GM12891 (cell line): ENCODE data around the gene SLC49A4.

Experiments used
- DNase-seq: peaks from one replicate; pipeline ENCODE4 v3.0.0; 2011; ENCODE audit warnings: low spot score; ENCODE audit not compliant: insufficient read length
- FAIRE-seq: peaks from 2 replicates; lab custom pipeline; 2011; peaks lifted over from hg19 to GRCh38; lab: Jason Lieb, UNC
- PAX5 ChIP-seq: IDR thresholded peaks from 2 replicates; pipeline ENCODE4 v1.6.1; 2011; ENCODE audit warnings: low read length, moderate library complexity, mild to moderate bottlenecking; ENCODE audit not compliant: insufficient read depth, severe bottlenecking
- POLR2A ChIP-seq: IDR thresholded peaks from 2 replicates; pipeline ENCODE4 v1.6.1; 2011; ENCODE audit warnings: low read depth, low read length, control low read depth
- POLR2AphosphoS5 ChIP-seq: IDR thresholded peaks from 2 replicates; pipeline ENCODE4 v1.6.1; 2011; ENCODE audit warnings: low read depth, low read length, control low read depth
- POU2F2 ChIP-seq: IDR thresholded peaks from 2 replicates; pipeline ENCODE4 v1.6.1; 2011; ENCODE audit warnings: low read depth, mild to moderate bottlenecking, control low read depth, low read length, moderate library complexity
- SPI1 ChIP-seq: IDR thresholded peaks from 2 replicates; pipeline ENCODE4 v1.6.1; 2011; ENCODE audit warnings: low read depth, low read length, control low read depth
- TAF1 ChIP-seq: IDR thresholded peaks from 2 replicates; pipeline ENCODE4 v1.6.1; 2011; ENCODE audit warnings: low read depth, low read length, control low read depth

SLC49A4 gene

DNA sequence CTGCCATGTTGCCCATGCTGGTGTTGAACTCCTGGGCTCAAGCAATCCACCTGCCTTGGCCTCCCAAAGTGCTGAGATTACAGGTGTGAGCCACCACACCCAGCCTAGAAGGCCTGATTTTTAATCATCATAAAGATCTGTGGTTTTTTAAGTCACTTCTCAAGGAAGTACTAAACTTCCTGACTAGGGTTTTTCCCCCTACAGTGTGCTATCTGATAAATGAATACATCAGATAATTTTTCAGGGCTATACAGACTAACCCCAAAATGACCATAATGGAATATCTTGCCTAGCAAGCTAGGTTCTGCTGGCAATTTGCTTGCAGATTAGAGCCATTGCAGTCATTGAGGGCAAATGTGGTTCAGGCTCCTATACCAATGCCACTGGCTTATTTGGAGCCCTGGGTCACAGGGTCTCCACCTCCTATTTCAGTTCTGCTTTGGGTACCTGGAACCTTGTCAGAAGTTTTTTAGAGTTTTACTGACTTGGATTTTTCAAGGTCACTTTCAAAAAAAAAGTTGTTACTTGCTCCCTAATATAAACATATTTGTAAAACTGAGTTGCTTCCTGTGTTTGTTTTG lies 80.8 kb downstream of the SLC49A4 start:
- DNase-seq (no peak), FAIRE-seq (no peak)
- TF ChIP-seq POLR2A (no peak), SPI1 (no peak), TAF1 (no peak), POU2F2 (no peak), PAX5 (no peak), POLR2AphosphoS5 (no peak)

DNA sequence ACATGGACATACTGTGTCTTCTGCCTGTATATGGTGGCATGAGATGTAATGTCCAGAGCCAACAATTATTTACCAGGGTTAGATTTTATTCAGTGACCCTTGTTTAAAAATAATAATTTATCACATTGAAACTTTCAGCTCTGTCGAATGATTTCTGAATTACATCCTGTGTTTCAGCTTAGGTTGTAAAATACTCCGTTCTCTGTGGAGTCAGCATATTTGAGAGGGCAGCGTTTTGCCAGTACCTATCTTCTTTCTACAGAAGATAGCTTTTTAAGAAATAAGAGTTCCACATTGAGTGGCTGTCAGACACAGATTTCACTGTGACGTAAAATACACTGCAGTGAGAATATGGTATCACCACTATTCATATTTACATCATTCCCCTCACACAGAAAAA lies 85.3 kb downstream of the SLC49A4 start:
- FAIRE-seq (no peak), DNase-seq (no peak)
- TF ChIP-seq POLR2AphosphoS5 (no peak), SPI1 (no peak), POU2F2 (no peak), TAF1 (no peak), POLR2A (no peak), PAX5 (no peak)

DNA sequence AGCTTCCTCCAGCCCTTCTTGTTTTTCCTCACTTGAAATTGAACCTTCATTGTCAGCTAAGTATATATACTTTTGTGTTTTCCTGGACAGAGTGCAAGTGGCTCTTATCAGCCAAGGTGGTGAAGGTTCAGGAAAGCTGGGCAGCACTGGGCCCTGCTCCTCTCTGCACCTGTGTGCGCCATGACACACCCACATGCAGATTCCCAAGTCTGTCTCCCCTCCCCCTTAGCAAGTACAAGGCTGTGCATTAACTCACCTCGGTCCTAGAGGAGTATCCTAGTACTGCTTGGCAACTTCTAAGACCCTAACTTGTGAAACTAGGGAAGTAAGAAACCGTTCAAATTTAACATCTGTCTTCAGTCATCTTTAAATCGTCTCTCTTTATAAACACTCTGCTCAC lies 85.8 kb downstream of the SLC49A4 start:
- no peak for DNase-seq
- FAIRE-seq = no peak
- no peak for TF ChIP-seq SPI1
- TF ChIP-seq POLR2AphosphoS5 = no peak
- no peak for TF ChIP-seq POLR2A
- TF ChIP-seq POU2F2 = no peak
- no peak for TF ChIP-seq PAX5
- no peak for TF ChIP-seq TAF1

DNA sequence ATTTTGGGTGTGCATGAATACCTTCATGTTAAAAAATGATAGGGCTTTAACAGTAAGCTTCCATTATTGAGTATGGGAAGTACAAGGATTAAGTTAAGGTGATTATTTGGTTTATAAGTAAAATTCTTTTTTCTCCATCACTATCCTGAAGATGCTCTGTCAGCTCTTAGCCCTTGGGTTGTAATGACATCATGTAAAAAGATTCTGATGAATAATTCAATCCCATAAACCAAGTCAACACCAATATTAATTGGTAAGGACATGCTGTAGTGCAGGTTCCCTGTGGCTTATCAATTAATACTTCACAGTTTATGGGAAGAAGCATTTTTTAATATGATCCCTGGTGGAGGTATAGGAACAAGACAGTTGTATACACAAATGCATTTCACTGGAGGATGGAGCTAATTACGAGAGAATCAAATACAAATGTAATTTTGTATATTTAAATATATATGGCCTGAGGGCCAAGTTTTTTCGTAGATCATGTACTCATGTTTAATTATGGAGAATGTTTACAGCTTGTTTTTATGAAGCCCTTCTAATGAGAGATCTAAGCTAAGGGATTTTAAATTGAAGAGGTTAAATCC lies 87.6 kb downstream of the SLC49A4 start:
- FAIRE-seq (no peak), DNase-seq (no peak)
- TF ChIP-seq POLR2A (no peak), POLR2AphosphoS5 (no peak), POU2F2 (no peak), PAX5 (no peak), TAF1 (no peak), SPI1 (no peak)

DNA sequence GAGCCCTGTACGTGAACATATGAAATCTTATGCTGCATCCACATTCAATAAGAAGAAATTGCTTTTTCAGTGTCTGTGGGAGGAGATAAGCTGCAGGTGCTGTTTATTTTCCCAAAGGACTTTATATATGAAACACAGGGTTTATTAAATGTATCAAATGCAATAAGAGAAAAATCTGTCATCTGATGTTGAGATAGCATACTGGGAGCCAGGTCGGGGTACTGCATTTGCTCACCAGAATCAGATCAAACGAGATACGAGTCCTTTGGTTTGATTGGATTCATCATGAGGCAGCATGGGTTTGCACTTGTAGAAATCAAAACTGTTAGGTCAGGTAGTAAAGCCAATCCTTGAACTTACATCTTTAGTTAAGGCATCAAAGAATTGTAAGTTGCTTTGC lies 91.4 kb downstream of the SLC49A4 start:
- no peak for DNase-seq
- FAIRE-seq = peak; percentile 5
- no peak for TF ChIP-seq PAX5
- no peak for TF ChIP-seq SPI1
- no peak for TF ChIP-seq POLR2A
- no peak for TF ChIP-seq POLR2AphosphoS5
- no peak for TF ChIP-seq TAF1
- no peak for TF ChIP-seq POU2F2

DNA sequence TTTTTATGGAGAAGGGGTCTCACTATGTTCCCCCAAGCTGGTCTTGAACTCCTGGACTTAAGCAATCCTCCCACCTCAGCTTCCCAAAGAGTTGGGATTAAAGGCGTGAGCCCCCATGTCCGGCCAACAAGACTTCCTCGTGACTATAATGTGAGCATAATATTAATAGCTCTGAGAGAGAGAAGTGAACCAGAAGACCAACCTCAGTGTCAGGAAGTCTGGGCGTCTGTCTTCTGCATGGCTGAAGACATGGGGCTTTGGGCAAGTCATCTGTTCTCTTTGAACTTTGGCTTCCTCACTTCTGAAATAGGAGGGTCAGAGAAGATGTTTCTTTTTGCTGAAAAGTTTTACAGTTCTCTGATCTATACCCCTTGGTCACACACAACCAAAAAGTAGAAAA lies 92.1 kb downstream of the SLC49A4 start:
- TF ChIP-seq PAX5 (no peak), SPI1 (0 out of 2 replicates have a peak, but pooled peaks have one; percentile 13), TAF1 (no peak)
- peak; percentile 56 for FAIRE-seq

DNA sequence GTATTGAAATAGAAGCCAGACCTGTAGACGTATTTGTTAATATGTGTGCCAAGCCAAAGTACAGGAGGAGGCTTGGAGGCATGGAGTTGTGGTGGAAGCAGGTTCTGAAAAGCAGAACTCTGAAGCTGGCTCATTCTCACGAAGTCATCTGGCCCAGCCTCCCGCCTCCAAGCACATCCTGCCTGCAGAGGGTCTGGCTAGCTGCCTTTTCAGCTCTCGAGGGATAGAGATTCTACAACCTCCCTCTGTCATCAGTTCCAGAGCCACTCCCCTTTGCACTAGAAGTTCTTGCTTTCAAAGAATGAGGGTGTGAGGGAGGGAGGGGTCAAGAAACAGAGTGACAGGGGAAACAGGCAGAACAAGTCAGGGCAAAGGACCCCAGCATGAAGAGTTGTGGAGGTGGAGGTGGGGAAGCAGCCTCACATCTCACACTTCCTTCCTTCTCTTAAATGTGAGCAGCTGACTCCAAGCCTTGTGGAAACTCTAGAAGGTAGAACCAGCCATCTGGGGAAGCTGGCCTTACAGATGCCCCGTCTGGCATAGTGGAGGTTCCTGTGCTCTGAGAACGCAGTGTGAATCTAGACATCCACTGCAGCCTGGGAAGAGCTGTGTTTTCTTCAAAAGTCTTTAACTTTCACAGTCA lies 95.3 kb downstream of the SLC49A4 start:
- DNase-seq (no peak), FAIRE-seq (peak; percentile 68)
- TF ChIP-seq PAX5 = no peak
- peak; percentile 59; the same call in 1 of the 2 replicates for TF ChIP-seq SPI1
- no peak for TF ChIP-seq POLR2A
- TF ChIP-seq TAF1 = no peak
- no peak for TF ChIP-seq POU2F2

More for the DNA sequence above, 92.1 kb downstream of the SLC49A4 start:
- DNase-seq = no peak

DNA sequence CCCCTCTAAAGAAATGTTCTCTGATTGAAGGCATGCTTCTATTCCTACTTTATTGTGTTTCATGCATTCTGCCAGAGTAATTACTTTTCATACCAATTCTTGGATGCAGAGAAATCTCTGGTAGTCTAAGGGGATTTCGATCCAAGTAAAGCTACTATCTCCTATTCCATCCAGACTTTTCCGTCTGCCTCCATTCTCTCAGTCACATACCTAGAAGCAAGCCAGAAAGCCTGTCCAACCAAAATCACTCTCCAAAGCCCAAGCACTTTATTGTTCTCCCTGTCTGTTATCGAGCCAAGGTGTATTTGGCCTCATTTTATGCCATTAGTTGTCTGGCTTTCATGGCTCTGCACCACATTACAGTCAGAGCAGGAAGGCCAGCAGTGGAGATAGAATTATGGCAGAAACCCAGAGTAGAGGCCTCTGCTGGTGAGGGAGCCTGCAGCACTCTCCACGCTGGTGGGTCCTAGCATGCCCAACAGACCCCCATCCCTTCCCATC lies 95.9 kb downstream of the SLC49A4 start:
- no peak for DNase-seq
- TF ChIP-seq POU2F2 = no peak
- TF ChIP-seq POLR2AphosphoS5 = no peak
- no peak for TF ChIP-seq POLR2A
- TF ChIP-seq PAX5 = no peak
- TF ChIP-seq SPI1 = no peak
- TF ChIP-seq TAF1 = no peak
- no peak for FAIRE-seq

DNA sequence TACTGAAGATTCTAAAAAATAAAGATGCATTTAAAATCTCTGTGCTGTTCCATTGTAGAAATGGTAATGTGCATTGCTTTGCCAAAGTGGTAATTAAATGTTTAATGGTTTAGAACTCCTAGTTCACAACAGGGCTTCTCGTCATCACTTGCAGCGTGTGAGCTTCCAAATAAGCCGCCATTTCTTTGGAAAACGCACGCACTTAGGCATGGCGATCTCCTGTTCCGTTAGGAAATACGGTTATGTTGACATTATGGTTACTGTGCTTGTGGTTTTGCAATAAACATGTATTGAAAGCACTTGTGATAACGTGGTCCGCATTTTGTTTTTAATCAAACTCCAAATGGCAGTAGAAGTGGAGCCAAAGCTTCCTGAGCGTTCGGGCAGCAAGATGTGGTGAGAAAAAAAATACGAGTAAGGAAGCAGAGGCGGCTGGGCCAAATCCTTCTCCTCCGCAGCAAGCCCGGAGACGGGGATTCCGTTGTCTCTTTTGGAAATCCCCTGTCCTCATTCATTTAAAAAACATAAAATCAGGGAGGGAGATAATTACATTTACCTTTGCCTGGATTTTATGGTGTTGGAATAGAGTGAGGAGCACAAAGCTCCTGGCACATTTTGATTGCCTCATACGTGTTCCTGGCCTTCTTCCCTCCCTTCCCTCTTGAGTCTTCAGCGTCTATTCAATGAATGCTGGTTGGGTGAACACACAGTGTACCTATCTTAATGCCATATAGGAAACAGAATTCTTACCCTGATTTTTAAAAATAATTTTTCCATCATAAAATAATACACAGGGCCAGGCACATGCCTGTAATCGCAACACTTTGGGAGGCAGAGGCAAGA lies 97.5 kb downstream of the SLC49A4 start:
- DNase-seq = no peak
- TF ChIP-seq POLR2A (no peak), PAX5 (no peak), SPI1 (no peak), POLR2AphosphoS5 (no peak), TAF1 (no peak), POU2F2 (no peak)
- no peak for FAIRE-seq
